ENCODE data around the gene KLF16.

The KLF16 gene

GRCh38 chr19:1909761-1910080 lies 46.3 kb upstream of the KLF16 start:
- no peak for DNase-seq (ENCODE audit: extremely low spot score)
- CTCF ChIA-PET = interaction anchor here (1.7 kb wide), 1 partner anchor 12 kb away, joined by 5 read pairs; no protein-coding TSS in a partner anchor
- no peak for TF ChIP-seq CTBP1 (IDR thresholded peaks at IDR 0.05; ENCODE audit: borderline replicate concordance)
- no peak for TF ChIP-seq BHLHE40 (IDR thresholded peaks at IDR 0.05; ENCODE audit: borderline replicate concordance)
- no peak for TF ChIP-seq SUZ12 (IDR thresholded peaks at IDR 0.05)
- no peak for TF ChIP-seq ARNT (IDR thresholded peaks at IDR 0.05)
- TF ChIP-seq FOXK2 (IDR thresholded peaks at IDR 0.05) = no peak
- no peak for TF ChIP-seq TARDBP (IDR thresholded peaks at IDR 0.05)
- no peak for TF ChIP-seq FOXA1 (IDR thresholded peaks at IDR 0.05)
- no peak for TF ChIP-seq ZNF384 (IDR thresholded peaks at IDR 0.05)
- no peak for TF ChIP-seq HDGF (IDR thresholded peaks at IDR 0.05; ENCODE audit: borderline replicate concordance)
- TF ChIP-seq FOXM1 (IDR thresholded peaks at IDR 0.05; ENCODE audit: borderline replicate concordance) = no peak
- no peak for TF ChIP-seq SP1 (IDR thresholded peaks at IDR 0.05)
- TF ChIP-seq NFRKB (IDR thresholded peaks at IDR 0.05) = no peak
- POLR2A ChIA-PET = no interaction called here

DNA sequence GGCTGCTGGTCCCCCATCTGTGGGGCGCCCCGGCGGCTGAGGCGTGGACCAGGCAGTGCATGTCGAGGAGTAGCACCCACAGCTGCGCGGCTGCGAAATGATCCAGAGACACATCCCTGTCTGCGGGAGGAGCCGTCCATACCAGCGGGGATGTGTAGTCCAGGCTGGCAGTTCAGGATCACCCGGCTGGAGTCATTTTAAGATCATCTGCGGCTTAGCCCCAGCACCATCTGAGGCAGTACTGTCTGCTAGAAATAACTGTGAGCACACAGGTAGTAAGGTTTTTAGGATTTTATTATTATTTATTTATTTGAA lies 44.9 kb upstream of the KLF16 start:
- no peak for TF ChIP-seq SUZ12 (IDR thresholded peaks at IDR 0.05)
- TF ChIP-seq ZNF384 (IDR thresholded peaks at IDR 0.05) = no peak
- no peak for TF ChIP-seq LEF1 (IDR thresholded peaks at IDR 0.05; ENCODE audit: borderline replicate concordance)
- no peak for TF ChIP-seq ARNT (IDR thresholded peaks at IDR 0.05)
- no peak for TF ChIP-seq L3MBTL2 (conservative IDR thresholded peaks at IDR 0.05)
- TF ChIP-seq ELF4 (IDR thresholded peaks at IDR 0.05) = no peak
- TF ChIP-seq NFRKB (IDR thresholded peaks at IDR 0.05) = no peak
- no peak for TF ChIP-seq SP1 (IDR thresholded peaks at IDR 0.05)
- TF ChIP-seq TARDBP (IDR thresholded peaks at IDR 0.05) = no peak
- ChIA-PET POLR2A (no interaction called here), CTCF (no interaction called here)
- DNase-seq (ENCODE audit: extremely low spot score) = no peak

DNA sequence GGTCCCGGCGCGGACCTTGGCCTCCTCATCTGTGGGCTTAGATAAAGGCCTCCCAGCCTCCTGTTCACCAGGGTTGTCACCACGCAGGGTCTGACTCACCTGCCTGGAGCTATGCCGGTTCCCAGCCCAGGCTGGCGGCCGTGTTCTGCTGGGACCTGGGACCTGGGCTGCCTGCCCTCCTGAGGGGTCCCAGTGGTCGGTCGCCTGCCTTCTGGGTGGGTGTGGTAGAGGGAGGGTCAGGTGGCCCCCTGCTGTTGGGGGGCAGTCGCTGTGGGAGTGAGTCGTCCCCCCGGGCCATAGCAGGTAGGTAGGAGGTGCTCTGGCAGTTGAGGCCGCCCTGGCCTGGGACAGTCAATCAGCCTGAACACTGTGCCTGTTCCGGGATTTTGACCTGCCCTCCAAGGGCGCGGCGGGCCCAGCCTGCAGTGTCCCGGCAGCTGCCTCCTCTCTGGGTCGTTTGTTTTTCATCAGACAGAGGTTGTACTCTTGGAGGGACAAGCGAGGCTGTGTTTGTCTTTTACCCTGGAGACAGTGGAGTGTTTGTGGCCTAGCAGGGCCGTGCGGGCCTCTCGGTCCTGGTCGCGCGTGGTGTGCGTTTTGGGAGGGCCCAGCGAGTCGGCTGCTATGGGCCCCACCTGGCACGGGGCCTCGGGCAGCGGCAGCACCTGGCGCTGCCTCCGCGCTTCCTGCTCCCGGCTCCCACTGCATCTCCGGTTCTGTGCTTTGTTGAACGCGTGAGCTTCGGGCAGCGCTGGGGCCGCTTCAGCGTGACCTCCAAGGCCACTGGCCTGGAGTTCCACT lies 44.4 kb upstream of the KLF16 start:
- TF ChIP-seq TARDBP (IDR thresholded peaks at IDR 0.05) (no peak), ELF4 (IDR thresholded peaks at IDR 0.05) (no peak), CTBP1 (IDR thresholded peaks at IDR 0.05; ENCODE audit: borderline replicate concordance) (no peak), PKNOX1 (IDR thresholded peaks at IDR 0.05) (no peak)
- ChIA-PET CTCF (no interaction called here), POLR2A (interaction anchor here (1.4 kb wide), 1 partner anchor 11 kb away, joined by 3 read pairs; no protein-coding TSS in a partner anchor)
- no peak for DNase-seq (ENCODE audit: extremely low spot score)

GRCh38 chr19:1906985-1907562 lies 43.7 kb upstream of the KLF16 start:
- POLR2A ChIA-PET = interaction anchor here (1.4 kb wide), 1 partner anchor 12 kb away, joined by 3 read pairs; no protein-coding TSS in a partner anchor
- TF ChIP-seq HDGF (IDR thresholded peaks at IDR 0.05; ENCODE audit: borderline replicate concordance) (no peak), PKNOX1 (IDR thresholded peaks at IDR 0.05) (no peak), ZNF384 (IDR thresholded peaks at IDR 0.05) (no peak), ELF4 (IDR thresholded peaks at IDR 0.05) (no peak), LEF1 (IDR thresholded peaks at IDR 0.05; ENCODE audit: borderline replicate concordance) (no peak), CTBP1 (IDR thresholded peaks at IDR 0.05; ENCODE audit: borderline replicate concordance) (no peak), SUZ12 (IDR thresholded peaks at IDR 0.05) (no peak), SP1 (IDR thresholded peaks at IDR 0.05) (no peak), L3MBTL2 (conservative IDR thresholded peaks at IDR 0.05) (no peak), FOXA1 (IDR thresholded peaks at IDR 0.05) (no peak), ARNT (IDR thresholded peaks at IDR 0.05) (no peak), TARDBP (IDR thresholded peaks at IDR 0.05) (no peak)
- no peak for DNase-seq (ENCODE audit: extremely low spot score)
- CTCF ChIA-PET = no interaction called here

DNA sequence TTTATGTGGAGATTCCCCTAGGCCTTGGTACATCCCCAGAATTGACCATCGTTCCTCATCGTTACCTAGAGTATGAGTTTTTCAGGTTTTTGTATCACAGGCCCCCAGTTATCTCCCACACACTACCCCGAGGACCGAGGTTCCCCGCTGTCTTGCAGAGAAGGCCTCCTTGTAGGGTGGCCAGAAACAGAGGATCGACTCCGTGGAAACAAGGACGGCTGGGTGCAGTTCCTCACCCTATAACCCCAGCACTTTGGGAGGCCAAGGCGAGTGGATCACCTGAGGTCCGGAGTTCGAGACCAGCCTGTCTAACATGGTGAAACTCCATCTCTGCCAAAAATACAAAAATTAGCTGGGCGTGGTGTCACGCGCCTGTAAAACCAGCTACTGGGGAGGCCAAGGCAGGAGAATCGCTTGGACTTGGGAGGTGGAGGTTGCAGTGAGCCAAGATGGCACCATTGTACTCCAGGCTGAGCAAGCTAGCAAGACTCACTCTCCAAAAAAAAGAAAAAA lies 42.5 kb upstream of the KLF16 start:
- no peak for DNase-seq (ENCODE audit: extremely low spot score)
- POLR2A ChIA-PET = interaction anchor here (0.7 to 1.9 kb wide), 8 partner anchors 8 to 30 kb away, joined by 3 to 9 read pairs (median 4); partner anchors contain the start of gene ABHD17A
- CTCF ChIA-PET = no interaction called here
- TF ChIP-seq ELF4 (IDR thresholded peaks at IDR 0.05) = no peak
- no peak for TF ChIP-seq CTBP1 (IDR thresholded peaks at IDR 0.05; ENCODE audit: borderline replicate concordance)
- no peak for TF ChIP-seq FOXK2 (IDR thresholded peaks at IDR 0.05)
- TF ChIP-seq LEF1 (IDR thresholded peaks at IDR 0.05; ENCODE audit: borderline replicate concordance) = no peak
- no peak for TF ChIP-seq ZNF384 (IDR thresholded peaks at IDR 0.05)
- TF ChIP-seq BHLHE40 (IDR thresholded peaks at IDR 0.05; ENCODE audit: borderline replicate concordance) = no peak
- no peak for TF ChIP-seq FOXM1 (IDR thresholded peaks at IDR 0.05; ENCODE audit: borderline replicate concordance)
- no peak for TF ChIP-seq FOXA1 (IDR thresholded peaks at IDR 0.05)
- TF ChIP-seq PKNOX1 (IDR thresholded peaks at IDR 0.05) = no peak
- TF ChIP-seq L3MBTL2 (conservative IDR thresholded peaks at IDR 0.05) = no peak; the same call in 1 of the 2 replicates
- no peak for TF ChIP-seq NFRKB (IDR thresholded peaks at IDR 0.05)
- TF ChIP-seq ARNT (IDR thresholded peaks at IDR 0.05) = no peak
- TF ChIP-seq HDGF (IDR thresholded peaks at IDR 0.05; ENCODE audit: borderline replicate concordance) = no peak
- no peak for TF ChIP-seq TARDBP (IDR thresholded peaks at IDR 0.05)
- no peak for TF ChIP-seq SUZ12 (IDR thresholded peaks at IDR 0.05)
- no peak for TF ChIP-seq SP1 (IDR thresholded peaks at IDR 0.05)
